Thymus (tissue), 2 donors: ENCODE measurements around the gene SULT1C4. TPM values are rescaled to one million over a fixed set of nuclear protein-coding genes. Genes with fewer than 3 reads are reported as not detected.

ENCODE experiments used
- polyA plus RNA-seq: library from polyadenylated mRNA; stranded (reverse); fragments of 200-250 nt; gene quantifications from one replicate; pipeline ENCODE4 v1.2.3, GENCODE V29; 2013
- total RNA-seq: library from RNA; stranded (reverse); fragments of 120-200 nt; gene quantifications from one replicate; pipeline ENCODE4 v1.2.4, GENCODE V29; 2013
- donor health status: healthy.

SULT1C4 gene
- total and polyA plus RNA-seq, 2 donors, result 3.6 to 8.1 TPM

Other genes with a start within 250 kb of the SULT1C4 start
- gene SULT1C3, start 138.0 kb upstream of the SULT1C4 start, total RNA-seq, result not detected
- not detected for gene SULT1C3, start 138.0 kb upstream of the SULT1C4 start, polyA plus RNA-seq
- gene SULT1C2, start 89.1 kb upstream of the SULT1C4 start, total RNA-seq, result 0.57 TPM
- 4.3 TPM for gene SULT1C2, start 89.1 kb upstream of the SULT1C4 start, polyA plus RNA-seq
- 20.7 TPM for gene GCC2, start 71.3 kb downstream of the SULT1C4 start, total RNA-seq
- gene GCC2, start 71.3 kb downstream of the SULT1C4 start, polyA plus RNA-seq, result 31.9 TPM
- 27.1 TPM for gene LIMS1, start 156.5 kb downstream of the SULT1C4 start, total RNA-seq
- 28.5 TPM for gene LIMS1, start 156.5 kb downstream of the SULT1C4 start, polyA plus RNA-seq